K562 (cell line): Measurements from ENCODE around the gene ANKRD13B. TPM values are rescaled to one million over a fixed set of nuclear protein-coding genes. Genes with fewer than 3 reads are reported as not detected.

Source experiments
- ATAC-seq: fragments of 200-7000 bp; cut with Tn5 transposase; 3 replicates; pipeline ENCODE4 v1.9.1; 2020; ENCODE audit warnings: moderate library complexity
- BruUV-seq: library from RNA; stranded (reverse); fragments of 400-500 nt; replicated peaks from 2 replicates; lab custom pipeline; 2021; lab: Mats Ljungman, UMichigan
- CTCF ChIA-PET: fragments of 300-600 bp; formaldehyde crosslinking; extraction: SDS; loops from one replicate; lab custom pipeline; 2021; ENCODE audit warnings: low intra/inter-chr PET ratio; lab: Yijun Ruan, JAX
- POLR2A ChIA-PET: fragments of 300-600, 350-650 bp; sonication (Branson Sonifier 250); formaldehyde crosslinking; extraction: SDS; loops from one replicate; lab custom pipeline; 2021; ENCODE audit warnings: antibody characterized with exemption, inconsistent platforms; lab: Yijun Ruan, JAX
- DNase-seq, 4 experiments: peaks; one replicate each; pipeline versions ENCODE4 v3.0.0 to v3.0.0-alpha.2; 2011 to 2018; ENCODE audit warnings: low spot score in 3 of 4, mixed read lengths in 3 of 4; ENCODE audit errors: extremely low read depth in 1 of 4
- FAIRE-seq: peaks from 2 replicates; lab custom pipeline; 2011; peaks lifted over from hg19 to GRCh38; lab: Jason Lieb, UNC
- H2AFZ ChIP-seq: 2 replicates; pipeline ENCODE4 v1.6.0; 2011; ENCODE audit warnings: low read depth, low read length, control low read depth, inconsistent platforms
- H3K27ac ChIP-seq: fragments of 200-600 bp; 3 replicates; pipeline ENCODE4 v1.8.0; 2011; ENCODE audit warnings: low read depth, mild to moderate bottlenecking, control low read depth, inconsistent platforms, low read length, moderate library complexity, mixed read lengths; ENCODE audit errors: extremely low read depth
- H3K27me3 ChIP-seq, 2 experiments: fragments of 300-600 bp in 1 of 2; 2 replicates in 1 of 2; 3 replicates in 1 of 2; pipeline versions ENCODE4 v1.6.0 to v1.8.0; 2011; ENCODE audit warnings: inconsistent platforms in 2 of 2, low read length in 2 of 2, mild to moderate bottlenecking in 1 of 2, mixed read lengths in 1 of 2, moderate library complexity in 1 of 2; ENCODE audit not compliant: control insufficient read depth in 2 of 2, insufficient read depth in 2 of 2
- H3K36me3 ChIP-seq: fragments of 300-600 bp; 3 replicates; pipeline ENCODE4 v1.8.0; 2011; ENCODE audit warnings: mild to moderate bottlenecking, low read length, inconsistent platforms; ENCODE audit not compliant: control insufficient read depth, insufficient read depth
- H3K4me1 ChIP-seq, 2 experiments: fragments of 200-600 bp in 1 of 2; replicated peaks in 1 of 2; 2 replicates in 1 of 2; 3 replicates in 1 of 2; pipeline versions ENCODE4 v1.5.1 to v1.8.0; 2011; ENCODE audit warnings: inconsistent platforms in 2 of 2, low read length in 2 of 2, mild to moderate bottlenecking in 1 of 2, mixed read lengths in 1 of 2, moderate library complexity in 1 of 2; ENCODE audit not compliant: control insufficient read depth in 2 of 2, insufficient read depth in 2 of 2
- H3K4me2 ChIP-seq: 2 replicates; pipeline ENCODE4 v1.6.1; 2011; ENCODE audit warnings: low read length, control low read depth, inconsistent platforms, mixed read lengths; ENCODE audit not compliant: insufficient read depth
- H3K4me3 ChIP-seq: fragments of 200-600 bp; sonication (generic), shearing (Covaris generic); 2 replicates; pipeline ENCODE4 v1.5.1; 2016; ENCODE audit warnings: control low read depth, inconsistent platforms
- H3K79me2 ChIP-seq: fragments of 200-600 bp; 3 replicates; pipeline ENCODE4 v1.8.0; 2011; ENCODE audit warnings: low read length, inconsistent platforms; ENCODE audit not compliant: control insufficient read depth, insufficient read depth
- H3K9ac ChIP-seq, 2 experiments: 2 replicates each; pipeline versions ENCODE4 v1.6.0 to v1.6.1; 2011; ENCODE audit warnings: low read depth in 2 of 2, low read length in 2 of 2, control low read depth in 1 of 2, inconsistent platforms in 1 of 2, mild to moderate bottlenecking in 1 of 2, mixed read lengths in 1 of 2; ENCODE audit not compliant: insufficient read depth in 1 of 2
- H3K9me1 ChIP-seq: one replicate; pipeline ENCODE4 v1.6.0; 2011; ENCODE audit warnings: inconsistent platforms, mild to moderate bottlenecking, low read length, moderate library complexity; ENCODE audit not compliant: control insufficient read depth, insufficient read depth
- H3K9me3 ChIP-seq: replicated peaks from 2 replicates; pipeline ENCODE4 v1.5.1; 2011; ENCODE audit warnings: low read depth, low read length, inconsistent platforms; ENCODE audit not compliant: control insufficient read depth, insufficient read depth
- H4K20me1 ChIP-seq: replicated peaks from 2 replicates; pipeline ENCODE4 v1.6.1; 2011; ENCODE audit warnings: low read length, inconsistent platforms, mixed read lengths; ENCODE audit not compliant: control insufficient read depth, insufficient read depth
- CAMTA2 ChIP-seq: fragments of 250-450 bp; sonication (Bioruptor Pico); conservative IDR thresholded peaks from 2 replicates; pipeline ENCODE4 v1.5.1; 2022
- NELFE ChIP-seq: IDR thresholded peaks from 2 replicates; pipeline ENCODE4 v1.6.1; 2011; ENCODE audit warnings: mild to moderate bottlenecking; ENCODE audit not compliant: insufficient read depth, insufficient read length
- NFIC ChIP-seq: fragments of 450-650 bp; IDR thresholded peaks from 2 replicates; pipeline ENCODE4 v1.6.1; 2017; ENCODE audit warnings: mild to moderate bottlenecking, inconsistent platforms
- SNAPC5 ChIP-seq: fragments of 250-450 bp; sonication (Bioruptor Pico); IDR thresholded peaks from 2 replicates; pipeline ENCODE4 v1.8.0; 2021; ENCODE audit warnings: moderate library complexity, mild to moderate bottlenecking, inconsistent platforms
- SREBF2 ChIP-seq: sonication (generic); formaldehyde crosslinking; IDR thresholded peaks from 2 replicates; pipeline ENCODE4 v1.4.0; 2020; ENCODE audit warnings: mild to moderate bottlenecking, missing genetic modification reagents
- SRSF7 ChIP-seq: fragments of 200-400 bp; formaldehyde crosslinking; optimal IDR thresholded peaks from 2 replicates; pipeline ENCODE3; 2017; ENCODE audit warnings: mild to moderate bottlenecking, low read depth, low read length
- TSHZ1 ChIP-seq: fragments of 250-450 bp; sonication (Bioruptor Pico); IDR thresholded peaks from 2 replicates; pipeline ENCODE4 v1.4.0; 2020; ENCODE audit warnings: mild to moderate bottlenecking, moderate library complexity
- YY1 ChIP-seq, 3 experiments: IDR thresholded peaks; 2 replicates each; pipeline ENCODE4 v1.6.1; 2011; ENCODE audit warnings: low read length in 2 of 3, mild to moderate bottlenecking in 2 of 3, moderate library complexity in 2 of 3, borderline replicate concordance in 1 of 3, control low read depth in 1 of 3, low read depth in 1 of 3; ENCODE audit not compliant: insufficient read depth in 3 of 3, insufficient replicate concordance in 2 of 3, control insufficient read depth in 1 of 3, insufficient read length in 1 of 3; ENCODE audit errors: extremely low read depth in 1 of 3
- ZC3H8 ChIP-seq: fragments of 450-650 bp; IDR thresholded peaks from 2 replicates; pipeline ENCODE4 v1.6.1; 2017
- ZNF785 ChIP-seq: fragments of 250-450 bp; sonication (Bioruptor Pico); IDR thresholded peaks from 2 replicates; pipeline ENCODE4 v1.4.0; 2020; ENCODE audit warnings: mild to moderate bottlenecking
- ZNF830 ChIP-seq: fragments of 250-450 bp; sonication (Bioruptor Pico); IDR thresholded peaks from 2 replicates; pipeline ENCODE4 v1.5.0; 2021; ENCODE audit warnings: mild to moderate bottlenecking
- ZZZ3 ChIP-seq: fragments of 450-650 bp; IDR thresholded peaks from 2 replicates; pipeline ENCODE4 v1.6.1; 2016; ENCODE audit warnings: antibody characterized with exemption, mild to moderate bottlenecking, moderate library complexity
- WGBS: fragments of 100-300 bp; shearing (Covaris generic); methylation state at CpG from one replicate; pipeline ENCODE4 v1.1.6; 2016; ENCODE audit warnings: low coverage, mixed read lengths; ENCODE audit not compliant: insufficient coverage; ENCODE audit errors: missing lambda C conversion rate; 5-methylcytosine and 5-hydroxymethylcytosine counted together
- in situ Hi-C: fragments of 300-500 bp; cut with MboI; formaldehyde crosslinking; loops from 4 replicates; pipeline ENCODE4 v1.15.0; 2018; ENCODE audit warnings: inconsistent platforms, mixed read lengths
- intact Hi-C: fragments of 100-400 bp; cut with micrococcal nuclease; formaldehyde crosslinking; loops from 2 replicates; pipeline ENCODE4 v1.14.2; 2022
- polyA plus RNA-seq, 8 experiments: library from polyadenylated mRNA; depleted of rRNA in 4 of 8; stranded (reverse) in 5 of 8; unstranded in 3 of 8; fragments of >200 nt; fragmentation: Nextera tagmentation in 2 of 8; fragmentation: Illumina TruSeq in 1 of 8; extraction: Ambion mirVana in 2 of 8; extraction: Trizol in 1 of 8; gene quantifications; 2 replicates each; pipeline versions ENCODE4 v1.2.1 to v1.2.3, GENCODE V29; 2011 to 2014; ENCODE audit warnings: inconsistent platforms in 1 of 8, missing spikeins in 1 of 8
- total RNA-seq, 7 experiments: library from RNA; depleted of rRNA in 6 of 7; stranded (reverse); fragments of >200 nt in 6 of 7; fragmentation: Illumina TruSeq in 2 of 7; extraction: Trizol in 2 of 7; gene quantifications; 2 replicates each; pipeline versions ENCODE4 v1.2.1 to v1.2.3, GENCODE V29; 2011 to 2021; ENCODE audit warnings: low replicate concordance in 1 of 7

ANKRD13B gene
- total and polyA plus RNA-seq, 9 of the 15 experiments (the other 6 are each of a cell fraction or from before 2014, with no cell fraction given), result 0.15 to 28.1 (median 4.6) TPM

GRCh38 chr17:29612094-29612403 is 19.1 kb downstream of the ANKRD13B start:
- Histone ChIP-seq H3K9ac (no peak overlapping the region), H4K20me1 (no peaks in the 10 kb centered on the region; the same call in 1 of the 2 replicates), H3K79me2 (no peaks in the 10 kb centered on the region), H3K27ac (no peak overlapping the region), H3K4me2 (no peak overlapping the region), H3K9me3 (no peaks in the 10 kb centered on the region), H3K4me3 (no peak overlapping the region), H3K36me3 (peaks cover 3% of the 10 kb centered on the region; the same call in 1 of the 3 replicates), H3K4me1 (peaks cover 12 to 50% of the 10 kb centered on the region in 2 experiments; a peak in 4 of 5 replicates), H3K9me1 (peaks cover 7% of the 10 kb centered on the region), H3K27me3 (no peaks in the 10 kb centered on the region), H2AFZ (no peak overlapping the region)
- TF ChIP-seq ZNF830 (no peak), ZZZ3 (no peak), SRSF7 (no peak), ZNF785 (CRISPR knock-in tag) (no peak), SREBF2 (no peak), NELFE (no peak), YY1 (IDR thresholded peaks at IDR 0.05; ENCODE audit: borderline replicate concordance in 1 of 3, control insufficient read depth in 1 of 3, extremely low read depth in 1 of 3, insufficient read depth in 3 of 3, insufficient read length in 1 of 3, insufficient replicate concordance in 2 of 3, low read depth in 1 of 3, low read length in 2 of 3) (no peak), NFIC (no peak), SNAPC5 (no peak), ZC3H8 (no peak), CAMTA2 (CRISPR knock-in tag) (no peak), TSHZ1 (no peak)
- POLR2A ChIA-PET, result interaction anchor here (1.2 kb wide), 1 partner anchor 16 kb away, joined by 3 read pairs; no protein-coding TSS in a partner anchor
- in situ Hi-C loops (no loop called here), intact Hi-C loops (loop anchor here (10.0 kb wide), 1 partner anchor 467 kb away; no protein-coding TSS in a partner anchor)
- no peak for FAIRE-seq
- no peak for DNase-seq
- no peak for ATAC-seq
- no TSS peak for BruUV-seq
- CTCF ChIA-PET, result no interaction called here
- WGBS, result 85% methylated on average over 7 of the region's 12 CpGs
